Left cardiac atrium (tissue), 4 donors: ENCODE results near the gene DAPK1. TPM values are rescaled to one million over a fixed set of nuclear protein-coding genes. Genes with fewer than 3 reads are reported as not detected.

ENCODE experiments used
- ATAC-seq, 2 donors: fragments of 200-7000 bp; cut with Tn5 transposase; one replicate each; pipeline ENCODE4 v1.9.1; 2020; ENCODE audit warnings: mild to moderate bottlenecking in 2 of 2, moderate library complexity in 2 of 2
- DNase-seq: peaks from one replicate; pipeline ENCODE4 v3.0.0-alpha.2; 2020
- intact Hi-C, 2 donors: fragments of 100-400 bp; cut with DNase I; formaldehyde crosslinking; loops; one replicate each; pipeline versions ENCODE4 v1.14.1 to v1.15.1; 2022 to 2023
- total RNA-seq, 2 donors: library from RNA; stranded (reverse); fragmentation: NEBNext Ultra II Directional; extraction: Animal tissue kit (Norgen Biotek cat#: 25700); gene quantifications; one replicate each; pipeline ENCODE4 v1.2.1, GENCODE V29; 2021
- donor health status: DM: no; HTN: yes; CAD: no.
- donor health status: DM: no; HTN: yes; CAD: no; lungs with severe emphysema.
- donor health status: DM: yes; HTN: yes; CAD: no.
- donor health status: Dilated cardiomyopathy.

Gene DAPK1
- total RNA-seq, 2 donors from 2014 or later: 19.9 to 21.7 TPM

GRCh38 chr9:87644659-87645058, 147.0 kb downstream of the DAPK1 start:
- ATAC-seq (no peak), DNase-seq (no peak)
- intact Hi-C loops: loop anchor here (5.0 kb wide), 2 partner anchors 147 to 307 kb away; partner anchors contain the start of gene DAPK1 (in 1 of the 2)

GRCh38 chr9:87646546-87646945, 148.9 kb downstream of the DAPK1 start:
- ATAC-seq: peak in 1 of 2 donors; percentile 64
- no peak for DNase-seq
- intact Hi-C loops: no loop called here

- intact Hi-C loops: no loop called here
- no peak for ATAC-seq
- no peak for DNase-seq
Observed at GRCh38 chr9:87647114-87647513, 149.4 kb downstream of the DAPK1 start.

- no peak for DNase-seq
- ATAC-seq: no peak
- intact Hi-C loops: no loop called here
Observed at GRCh38 chr9:87648606-87649005, 150.9 kb downstream of the DAPK1 start.

- no peak for ATAC-seq
- intact Hi-C loops: no loop called here
Observed at GRCh38 chr9:87650611-87651295, 153.1 kb downstream of the DAPK1 start.

GRCh38 chr9:87651431-87651830, 153.8 kb downstream of the DAPK1 start:
- no peak for DNase-seq
- ATAC-seq: no peak
- intact Hi-C loops: no loop called here

More at GRCh38 chr9:87650611-87651295, 153.1 kb downstream of the DAPK1 start:
- DNase-seq: no peak

GRCh38 chr9:87653941-87654340, 156.3 kb downstream of the DAPK1 start:
- intact Hi-C loops: no loop called here
- ATAC-seq: no peak
- DNase-seq: no peak

GRCh38 chr9:87655731-87656130, 158.1 kb downstream of the DAPK1 start:
- ATAC-seq: no peak
- no peak for DNase-seq
- intact Hi-C loops: no loop called here

GRCh38 chr9:87656485-87656884, 158.8 kb downstream of the DAPK1 start:
- intact Hi-C loops: no loop called here
- ATAC-seq: peak; percentile 51 to 60
- no peak for DNase-seq

GRCh38 chr9:87657190-87657589, 159.5 kb downstream of the DAPK1 start:
- DNase-seq: peak; percentile 60
- ATAC-seq: peak in 1 of 2 donors; percentile 66

GRCh38 chr9:87657893-87658292, 160.2 kb downstream of the DAPK1 start:
- intact Hi-C loops: no loop called here

More at GRCh38 chr9:87657190-87657589, 159.5 kb downstream of the DAPK1 start:
- intact Hi-C loops: no loop called here

GRCh38 chr9:87658511-87658910, 160.8 kb downstream of the DAPK1 start:
- intact Hi-C loops: no loop called here
- ATAC-seq: no peak
- DNase-seq: no peak

More at GRCh38 chr9:87657893-87658292, 160.2 kb downstream of the DAPK1 start:
- DNase-seq: no peak
- no peak for ATAC-seq

GRCh38 chr9:87659534-87660419, 162.1 kb downstream of the DAPK1 start:
- intact Hi-C loops: loop anchor here in 1 of 2 donors (10.0 kb wide), 1 partner anchor 1225 kb away; no protein-coding TSS in a partner anchor
- ATAC-seq: no peak
- DNase-seq: no peak

GRCh38 chr9:87661241-87661640, 163.6 kb downstream of the DAPK1 start:
- ATAC-seq: no peak
- intact Hi-C loops: loop anchor here in 1 of 2 donors (10.0 kb wide), 1 partner anchor 1226 kb away; no protein-coding TSS in a partner anchor
- no peak for DNase-seq

- ATAC-seq: peak; percentile 81 to 88
- intact Hi-C loops: loop anchor here (1.0 to 10.0 kb wide), 3 partner anchors 326 to 1228 kb away; no protein-coding TSS in a partner anchor
- peak; percentile 82 for DNase-seq
Observed at GRCh38 chr9:87662808-87663528, 165.3 kb downstream of the DAPK1 start.

GRCh38 chr9:87663556-87663955, 165.9 kb downstream of the DAPK1 start:
- ATAC-seq: no peak
- intact Hi-C loops: loop anchor here (1.0 to 10.0 kb wide), 3 partner anchors 326 to 1229 kb away; no protein-coding TSS in a partner anchor
- no peak for DNase-seq

- intact Hi-C loops: loop anchor here in 1 of 2 donors (10.0 kb wide), 1 partner anchor 1230 kb away; no protein-coding TSS in a partner anchor
- ATAC-seq: no peak
- DNase-seq: no peak
Observed at GRCh38 chr9:87664153-87665060, 166.7 kb downstream of the DAPK1 start.

- DNase-seq: no peak
Observed at GRCh38 chr9:87665505-87665904, 167.8 kb downstream of the DAPK1 start.

More at GRCh38 chr9:87665505-87665904, 167.8 kb downstream of the DAPK1 start:
- no peak for ATAC-seq
- intact Hi-C loops: loop anchor here in 1 of 2 donors (10.0 kb wide), 1 partner anchor 1231 kb away; no protein-coding TSS in a partner anchor
